CD14-positive monocyte (primary cell): ENCODE results near the gene CNGB1. TPM values are rescaled to one million over a fixed set of nuclear protein-coding genes. Genes with fewer than 3 reads are reported as not detected.

Experiments used
- DNase-seq, 3 donors: peaks; one replicate each; pipeline ENCODE4 v3.0.0-alpha.2; 2011 to 2022
- H2AFZ ChIP-seq: 2 replicates; pipeline ENCODE4 v1.6.0; 2012; ENCODE audit warnings: mild to moderate bottlenecking, low read depth, low read length, inconsistent platforms; ENCODE audit not compliant: insufficient read depth, poor library complexity, severe bottlenecking
- H3K27ac ChIP-seq, 2 donors: 1 replicate in 1 of 2; 2 replicates in 1 of 2; pipeline ENCODE4 v1.5.1; 2012 to 2013; ENCODE audit warnings: low read length in 2 of 2, control low read depth in 1 of 2, inconsistent platforms in 1 of 2, low read depth in 1 of 2, mild to moderate bottlenecking in 1 of 2
- H3K27me3 ChIP-seq, 2 donors: one replicate each; pipeline versions ENCODE4 v1.6.0 to v1.6.1; 2011 to 2013; ENCODE audit warnings: low read length in 2 of 2; ENCODE audit not compliant: control insufficient read depth in 2 of 2, insufficient read depth in 2 of 2
- H3K36me3 ChIP-seq, 2 donors: replicated peaks in 1 of 2; 1 replicate in 1 of 2; 2 replicates in 1 of 2; pipeline versions ENCODE4 v1.5.1 to v1.6.1; 2012 to 2013; ENCODE audit warnings: low read length in 2 of 2, control low read depth in 1 of 2, inconsistent platforms in 1 of 2, mild to moderate bottlenecking in 1 of 2; ENCODE audit not compliant: insufficient read depth in 2 of 2, control insufficient read depth in 1 of 2
- H3K4me1 ChIP-seq, 2 donors: 1 replicate in 1 of 2; 2 replicates in 1 of 2; pipeline versions ENCODE4 v1.5.1 to v1.6.1; 2012 to 2013; ENCODE audit warnings: low read length in 2 of 2, control low read depth in 1 of 2, inconsistent platforms in 1 of 2, mild to moderate bottlenecking in 1 of 2, moderate library complexity in 1 of 2; ENCODE audit not compliant: insufficient read depth in 2 of 2, control insufficient read depth in 1 of 2
- H3K4me2 ChIP-seq: replicated peaks from 2 replicates; pipeline ENCODE3; 2012; ENCODE audit warnings: low read length, moderate library complexity, mild to moderate bottlenecking; ENCODE audit not compliant: poor library complexity, severe bottlenecking; ENCODE audit errors: extremely low read depth
- H3K4me3 ChIP-seq, 3 experiments: fragments of 200-600 bp in 1 of 3; sonication (generic) in 1 of 3; replicated peaks in 1 of 3; 1 replicate in 2 of 3; 2 replicates in 1 of 3; pipeline ENCODE4 v1.5.1; 2011 to 2013; ENCODE audit warnings: low read length in 3 of 3, mild to moderate bottlenecking in 3 of 3, control low read depth in 2 of 3, low read depth in 2 of 3, inconsistent platforms in 1 of 3, moderate library complexity in 1 of 3
- H3K79me2 ChIP-seq: 2 replicates; pipeline ENCODE4 v1.6.0; 2012; ENCODE audit warnings: mild to moderate bottlenecking, control low read depth, inconsistent platforms, low read length, moderate library complexity; ENCODE audit not compliant: insufficient read depth
- H3K9ac ChIP-seq: 2 replicates; pipeline ENCODE4 v1.6.0; 2017; ENCODE audit warnings: low read length, mild to moderate bottlenecking; ENCODE audit not compliant: insufficient read depth, poor library complexity, severe bottlenecking
- H3K9me3 ChIP-seq, 2 donors: replicated peaks in 1 of 2; 1 replicate in 1 of 2; 2 replicates in 1 of 2; pipeline versions ENCODE4 v1.5.1 to v1.6.1; 2012 to 2013; ENCODE audit warnings: low read length in 2 of 2, control low read depth in 1 of 2; ENCODE audit not compliant: control insufficient read depth in 1 of 2, insufficient read depth in 1 of 2
- H4K20me1 ChIP-seq: 2 replicates; pipeline ENCODE4 v1.6.0; 2012; ENCODE audit warnings: mild to moderate bottlenecking, low read length, control low read depth, moderate library complexity; ENCODE audit not compliant: insufficient read depth
- H3K27ac Mint-ChIP-seq, 7 donors: one replicate each; pipeline ENCODE4 v1.8.0; 2020; ENCODE audit warnings: mild to moderate bottlenecking in 7 of 7, mixed read lengths in 7 of 7, moderate library complexity in 6 of 7, inconsistent platforms in 2 of 7
- H3K27me3 Mint-ChIP-seq, 3 donors: one replicate each; pipeline ENCODE4 v1.8.0; 2021 to 2022; ENCODE audit warnings: low read depth in 3 of 3, mild to moderate bottlenecking in 3 of 3, mixed read lengths in 3 of 3, moderate library complexity in 3 of 3, inconsistent platforms in 1 of 3
- H3K36me3 Mint-ChIP-seq, 2 donors: one replicate each; pipeline ENCODE4 v1.8.0; 2020; ENCODE audit warnings: mixed read lengths in 2 of 2, inconsistent platforms in 1 of 2, mild to moderate bottlenecking in 1 of 2
- H3K4me1 Mint-ChIP-seq: one replicate; pipeline ENCODE4 v1.8.0; 2020; ENCODE audit warnings: mild to moderate bottlenecking, mixed read lengths
- H3K4me3 Mint-ChIP-seq, 2 donors: one replicate each; pipeline ENCODE4 v1.8.0; 2020; ENCODE audit warnings: mild to moderate bottlenecking in 2 of 2, mixed read lengths in 2 of 2, moderate library complexity in 1 of 2
- H3K9me3 Mint-ChIP-seq, 7 donors: one replicate each; pipeline ENCODE4 v1.8.0; 2020 to 2022; ENCODE audit warnings: mixed read lengths in 7 of 7, mild to moderate bottlenecking in 6 of 7, moderate library complexity in 6 of 7, inconsistent platforms in 2 of 7
- WGBS: methylation state at CpG from one replicate; pipeline ENCODE4 v1.1.5; 2013; ENCODE audit warnings: missing lambda C conversion rate; ENCODE audit not compliant: insufficient coverage; 5-methylcytosine and 5-hydroxymethylcytosine counted together
- intact Hi-C, 2 donors: fragments of 100-400 bp; cut with micrococcal nuclease; formaldehyde crosslinking; loops; one replicate each; pipeline versions ENCODE4 v1.15.0 to v1.15.1; 2023
- polyA plus RNA-seq, 3 donors: library from polyadenylated mRNA; depleted of rRNA in 1 of 3; unstranded in 2 of 3; stranded (reverse) in 1 of 3; fragments of 300-500 nt in 2 of 3; fragments of >200 nt in 1 of 3; fragmentation: Illumina TruSeq in 2 of 3; gene quantifications; 1 replicate in 2 of 3; 2 replicates in 1 of 3; pipeline ENCODE4 v1.2.3, GENCODE V29; 2012 to 2021
- TF ChIP-seq, protein P1 (sequence below): fragments of 200-600 bp; IDR thresholded peaks from one replicate; pipeline ENCODE4 v1.8.0; 2022; ENCODE audit warnings: antibody characterized with exemption, mild to moderate bottlenecking

The CNGB1 gene
- polyA plus RNA-seq, 3 donors = not detected

DNA sequence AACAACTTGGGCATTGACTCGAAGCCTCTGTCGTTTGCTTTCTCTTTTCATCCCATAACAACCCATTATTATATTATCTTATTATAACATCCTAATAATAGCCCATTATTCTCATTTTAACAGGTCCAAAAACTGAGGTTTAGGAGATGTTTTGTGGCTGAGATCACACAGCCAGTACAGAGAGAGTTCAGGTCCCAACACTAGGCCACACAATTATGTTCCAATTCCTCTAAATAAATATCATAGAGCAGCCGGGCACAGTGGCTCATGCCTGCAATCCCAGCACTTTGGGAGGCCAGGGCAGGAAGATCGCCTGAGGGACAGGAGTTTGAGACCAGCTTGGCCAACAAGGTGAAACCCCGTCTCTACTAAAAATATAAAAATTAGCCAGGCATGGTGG is 128.3 kb downstream of the CNGB1 start:
- Mint-ChIP-seq H3K4me1 (no peaks in the 10 kb centered on the region), H3K27ac (no peak overlapping the region), H3K9me3 (peaks cover 0 to 3% (median 0%) of the 10 kb centered on the region in 7 donors), H3K36me3 (no peaks in the 10 kb centered on the region), H3K4me3 (no peak overlapping the region), H3K27me3 (peaks cover 3 to 6% (median 3%) of the 10 kb centered on the region in 3 donors)
- intact Hi-C loops = no loop called here
- H3K27me3 ChIP-seq = no peaks in the 10 kb centered on the region
- no peak overlapping the region for H3K4me2 ChIP-seq
- no peaks in the 10 kb centered on the region for H4K20me1 ChIP-seq
- no peak overlapping the region for H3K9ac ChIP-seq
- no peak overlapping the region for H3K27ac ChIP-seq
- no peak for DNase-seq
- no peaks in the 10 kb centered on the region for H3K9me3 ChIP-seq
- H3K4me1 ChIP-seq = no peaks in the 10 kb centered on the region
- no peak overlapping the region for H3K4me3 ChIP-seq
- H2AFZ ChIP-seq = no peak overlapping the region
- no peaks in the 10 kb centered on the region for H3K79me2 ChIP-seq
- TF ChIP-seq, protein P1, sequence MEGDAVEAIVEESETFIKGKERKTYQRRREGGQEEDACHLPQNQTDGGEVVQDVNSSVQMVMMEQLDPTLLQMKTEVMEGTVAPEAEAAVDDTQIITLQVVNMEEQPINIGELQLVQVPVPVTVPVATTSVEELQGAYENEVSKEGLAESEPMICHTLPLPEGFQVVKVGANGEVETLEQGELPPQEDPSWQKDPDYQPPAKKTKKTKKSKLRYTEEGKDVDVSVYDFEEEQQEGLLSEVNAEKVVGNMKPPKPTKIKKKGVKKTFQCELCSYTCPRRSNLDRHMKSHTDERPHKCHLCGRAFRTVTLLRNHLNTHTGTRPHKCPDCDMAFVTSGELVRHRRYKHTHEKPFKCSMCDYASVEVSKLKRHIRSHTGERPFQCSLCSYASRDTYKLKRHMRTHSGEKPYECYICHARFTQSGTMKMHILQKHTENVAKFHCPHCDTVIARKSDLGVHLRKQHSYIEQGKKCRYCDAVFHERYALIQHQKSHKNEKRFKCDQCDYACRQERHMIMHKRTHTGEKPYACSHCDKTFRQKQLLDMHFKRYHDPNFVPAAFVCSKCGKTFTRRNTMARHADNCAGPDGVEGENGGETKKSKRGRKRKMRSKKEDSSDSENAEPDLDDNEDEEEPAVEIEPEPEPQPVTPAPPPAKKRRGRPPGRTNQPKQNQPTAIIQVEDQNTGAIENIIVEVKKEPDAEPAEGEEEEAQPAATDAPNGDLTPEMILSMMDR = no peak
- no peaks in the 10 kb centered on the region for H3K36me3 ChIP-seq
- WGBS = 83% methylated on average over 4 of the region's 5 CpGs

DNA sequence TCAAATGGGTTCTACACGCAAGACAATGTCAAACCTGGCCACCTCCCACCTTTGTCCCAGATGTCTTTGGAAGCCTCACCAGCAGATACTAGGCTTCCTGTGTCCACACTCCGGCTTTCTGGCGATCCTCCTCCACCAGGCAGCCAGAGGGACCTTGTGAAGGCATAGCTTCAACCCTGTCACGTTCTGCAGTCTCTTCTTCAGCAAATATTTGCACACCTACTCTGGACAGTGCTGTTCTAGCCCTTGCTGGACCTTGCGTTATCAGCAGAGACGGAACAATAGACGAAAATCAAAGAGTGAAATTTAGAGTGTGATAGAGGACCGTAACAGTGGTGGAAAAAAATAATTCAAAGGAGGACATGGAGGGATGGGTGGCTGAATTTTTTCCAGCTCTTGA is 130.1 kb downstream of the CNGB1 start:
- TF ChIP-seq, protein P1 = no peak
- WGBS = 90% methylated on average over 5 of the region's 8 CpGs
- no peak overlapping the region for H3K4me3 ChIP-seq
- no peaks in the 10 kb centered on the region for H3K4me1 Mint-ChIP-seq
- H3K27me3 Mint-ChIP-seq = peaks cover 0 to 7% (median 6%) of the 10 kb centered on the region in 3 donors
- no peak overlapping the region for H3K9ac ChIP-seq
- H3K36me3 Mint-ChIP-seq = no peaks in the 10 kb centered on the region
- no peak overlapping the region for H3K4me3 Mint-ChIP-seq
- no peaks in the 10 kb centered on the region for H4K20me1 ChIP-seq
- no peak for DNase-seq
- H3K27ac Mint-ChIP-seq = peak overlapping the region in 1 of 7 donors; percentile 40
- no peaks in the 10 kb centered on the region for H3K36me3 ChIP-seq
- peaks cover 0 to 3% (median 0%) of the 10 kb centered on the region in 7 donors for H3K9me3 Mint-ChIP-seq
- H3K9me3 ChIP-seq = no peaks in the 10 kb centered on the region
- intact Hi-C loops = no loop called here
- no peaks in the 10 kb centered on the region for H3K79me2 ChIP-seq
- no peak overlapping the region for H3K27ac ChIP-seq
- no peaks in the 10 kb centered on the region for H3K4me1 ChIP-seq
- H3K27me3 ChIP-seq = no peaks in the 10 kb centered on the region
- no peak overlapping the region for H2AFZ ChIP-seq
- no peak overlapping the region for H3K4me2 ChIP-seq
